Measurements from ENCODE around the gene TAF4.

The TAF4 gene

GRCh38 chr20:62011403-62011790, 54.3 kb downstream of the TAF4 start:
- H3K27ac ChIP-seq (ENCODE audit: low read depth, low read length) = no peak overlapping the region

GRCh38 chr20:62010551-62011402, 54.9 kb downstream of the TAF4 start:
- Histone ChIP-seq H2AFZ (ENCODE audit: low read length, unreplicated experiment) (no peak overlapping the region), H3K79me2 (ENCODE audit: control insufficient read depth, insufficient read depth, low read length, unreplicated experiment) (peaks cover 3% of the 10 kb centered on the region), H3K4me3 (ENCODE audit: low read depth, low read length) (no peak overlapping the region), H3K27ac (ENCODE audit: low read depth, low read length) (no peak overlapping the region), H3K27me3 (ENCODE audit: insufficient read depth, low read length) (no peaks in the 10 kb centered on the region), H3K36me3 (ENCODE audit: insufficient read depth, low read length) (no peaks in the 10 kb centered on the region), H3K4me1 (ENCODE audit: control insufficient read depth, insufficient read depth, low read length, unreplicated experiment) (no peaks in the 10 kb centered on the region)

More at GRCh38 chr20:62011403-62011790, 54.3 kb downstream of the TAF4 start:
- Histone ChIP-seq H3K4me3 (ENCODE audit: low read depth, low read length) (no peak overlapping the region), H2AFZ (ENCODE audit: low read length, unreplicated experiment) (no peak overlapping the region), H3K79me2 (ENCODE audit: control insufficient read depth, insufficient read depth, low read length, unreplicated experiment) (peaks cover 3% of the 10 kb centered on the region), H3K4me1 (ENCODE audit: control insufficient read depth, insufficient read depth, low read length, unreplicated experiment) (no peaks in the 10 kb centered on the region), H3K36me3 (ENCODE audit: insufficient read depth, low read length) (no peaks in the 10 kb centered on the region), H3K27me3 (ENCODE audit: insufficient read depth, low read length) (no peaks in the 10 kb centered on the region)

- H3K27ac ChIP-seq (ENCODE audit: low read depth, low read length) = no peak overlapping the region
- H3K36me3 ChIP-seq (ENCODE audit: insufficient read depth, low read length) = no peaks in the 10 kb centered on the region
These were observed 55.7 kb downstream of the TAF4 start for GRCh38 chr20:62009869-62010445.

GRCh38 chr20:62009322-62009721, 56.4 kb downstream of the TAF4 start:
- Histone ChIP-seq H3K79me2 (ENCODE audit: control insufficient read depth, insufficient read depth, low read length, unreplicated experiment) (no peaks in the 10 kb centered on the region), H3K36me3 (ENCODE audit: insufficient read depth, low read length) (no peaks in the 10 kb centered on the region), H2AFZ (ENCODE audit: low read length, unreplicated experiment) (no peak overlapping the region), H3K27ac (ENCODE audit: low read depth, low read length) (no peak overlapping the region), H3K27me3 (ENCODE audit: insufficient read depth, low read length) (no peaks in the 10 kb centered on the region), H3K4me3 (ENCODE audit: low read depth, low read length) (no peak overlapping the region), H3K4me1 (ENCODE audit: control insufficient read depth, insufficient read depth, low read length, unreplicated experiment) (no peaks in the 10 kb centered on the region)

More at GRCh38 chr20:62009869-62010445, 55.7 kb downstream of the TAF4 start:
- Histone ChIP-seq H3K79me2 (ENCODE audit: control insufficient read depth, insufficient read depth, low read length, unreplicated experiment) (peaks cover under 1% of the 10 kb centered on the region), H3K27me3 (ENCODE audit: insufficient read depth, low read length) (no peaks in the 10 kb centered on the region), H3K4me1 (ENCODE audit: control insufficient read depth, insufficient read depth, low read length, unreplicated experiment) (no peaks in the 10 kb centered on the region), H2AFZ (ENCODE audit: low read length, unreplicated experiment) (no peak overlapping the region), H3K4me3 (ENCODE audit: low read depth, low read length) (no peak overlapping the region)

- no peak overlapping the region for H3K27ac ChIP-seq (ENCODE audit: low read depth, low read length)
- no peaks in the 10 kb centered on the region for H3K27me3 ChIP-seq (ENCODE audit: insufficient read depth, low read length)
- H3K4me1 ChIP-seq (ENCODE audit: control insufficient read depth, insufficient read depth, low read length, unreplicated experiment) = no peaks in the 10 kb centered on the region
- H2AFZ ChIP-seq (ENCODE audit: low read length, unreplicated experiment) = no peak overlapping the region
- no peaks in the 10 kb centered on the region for H3K79me2 ChIP-seq (ENCODE audit: control insufficient read depth, insufficient read depth, low read length, unreplicated experiment)
- H3K4me3 ChIP-seq (ENCODE audit: low read depth, low read length) = no peak overlapping the region
- H3K36me3 ChIP-seq (ENCODE audit: insufficient read depth, low read length) = no peaks in the 10 kb centered on the region
These were observed 57.0 kb downstream of the TAF4 start for GRCh38 chr20:62008643-62009183.

GRCh38 chr20:62007127-62007647, 58.5 kb downstream of the TAF4 start:
- H3K27ac ChIP-seq (ENCODE audit: low read depth, low read length) = no peak overlapping the region
- H3K4me1 ChIP-seq (ENCODE audit: control insufficient read depth, insufficient read depth, low read length, unreplicated experiment) = no peaks in the 10 kb centered on the region
- H2AFZ ChIP-seq (ENCODE audit: low read length, unreplicated experiment) = no peak overlapping the region
- no peak overlapping the region for H3K4me3 ChIP-seq (ENCODE audit: low read depth, low read length)
- no peaks in the 10 kb centered on the region for H3K27me3 ChIP-seq (ENCODE audit: insufficient read depth, low read length)
- no peaks in the 10 kb centered on the region for H3K36me3 ChIP-seq (ENCODE audit: insufficient read depth, low read length)
- no peaks in the 10 kb centered on the region for H3K79me2 ChIP-seq (ENCODE audit: control insufficient read depth, insufficient read depth, low read length, unreplicated experiment)

- no peaks in the 10 kb centered on the region for H3K27me3 ChIP-seq (ENCODE audit: insufficient read depth, low read length)
- no peaks in the 10 kb centered on the region for H3K79me2 ChIP-seq (ENCODE audit: control insufficient read depth, insufficient read depth, low read length, unreplicated experiment)
- no peak overlapping the region for H3K27ac ChIP-seq (ENCODE audit: low read depth, low read length)
- H3K4me3 ChIP-seq (ENCODE audit: low read depth, low read length) = no peak overlapping the region
- no peaks in the 10 kb centered on the region for H3K4me1 ChIP-seq (ENCODE audit: control insufficient read depth, insufficient read depth, low read length, unreplicated experiment)
- no peaks in the 10 kb centered on the region; the same call in 1 of the 2 replicates for H3K36me3 ChIP-seq (ENCODE audit: insufficient read depth, low read length)
- no peak overlapping the region for H2AFZ ChIP-seq (ENCODE audit: low read length, unreplicated experiment)
These were observed 59.2 kb downstream of the TAF4 start for GRCh38 chr20:62006482-62006881.

- H3K4me3 ChIP-seq (ENCODE audit: low read depth, low read length) = no peak overlapping the region
- H3K4me1 ChIP-seq (ENCODE audit: control insufficient read depth, insufficient read depth, low read length, unreplicated experiment) = no peaks in the 10 kb centered on the region
- no peaks in the 10 kb centered on the region for H3K79me2 ChIP-seq (ENCODE audit: control insufficient read depth, insufficient read depth, low read length, unreplicated experiment)
- no peaks in the 10 kb centered on the region for H3K27me3 ChIP-seq (ENCODE audit: insufficient read depth, low read length)
- H3K27ac ChIP-seq (ENCODE audit: low read depth, low read length) = no peak overlapping the region
- H2AFZ ChIP-seq (ENCODE audit: low read length, unreplicated experiment) = no peak overlapping the region
- H3K36me3 ChIP-seq (ENCODE audit: insufficient read depth, low read length) = no peaks in the 10 kb centered on the region; the same call in 1 of the 2 replicates
These were observed 61.1 kb downstream of the TAF4 start for GRCh38 chr20:62004614-62005013.

- H3K36me3 ChIP-seq (ENCODE audit: insufficient read depth, low read length) = no peaks in the 10 kb centered on the region; the same call in 1 of the 2 replicates
- H3K27ac ChIP-seq (ENCODE audit: low read depth, low read length) = no peak overlapping the region
- H2AFZ ChIP-seq (ENCODE audit: low read length, unreplicated experiment) = no peak overlapping the region
- no peaks in the 10 kb centered on the region for H3K4me1 ChIP-seq (ENCODE audit: control insufficient read depth, insufficient read depth, low read length, unreplicated experiment)
- H3K27me3 ChIP-seq (ENCODE audit: insufficient read depth, low read length) = no peaks in the 10 kb centered on the region
- no peak overlapping the region for H3K4me3 ChIP-seq (ENCODE audit: low read depth, low read length)
- H3K79me2 ChIP-seq (ENCODE audit: control insufficient read depth, insufficient read depth, low read length, unreplicated experiment) = no peaks in the 10 kb centered on the region
These were observed 61.9 kb downstream of the TAF4 start for GRCh38 chr20:62003567-62004405.

GRCh38 chr20:62002882-62003480, 62.7 kb downstream of the TAF4 start:
- Histone ChIP-seq H3K4me3 (ENCODE audit: low read depth, low read length) (no peak overlapping the region), H3K36me3 (ENCODE audit: insufficient read depth, low read length) (no peaks in the 10 kb centered on the region; the same call in 1 of the 2 replicates), H3K79me2 (ENCODE audit: control insufficient read depth, insufficient read depth, low read length, unreplicated experiment) (no peaks in the 10 kb centered on the region), H3K4me1 (ENCODE audit: control insufficient read depth, insufficient read depth, low read length, unreplicated experiment) (no peaks in the 10 kb centered on the region), H3K27ac (ENCODE audit: low read depth, low read length) (no peak overlapping the region), H3K27me3 (ENCODE audit: insufficient read depth, low read length) (no peaks in the 10 kb centered on the region), H2AFZ (ENCODE audit: low read length, unreplicated experiment) (no peak overlapping the region)

Data from ACC112 (cell line).